Neuronal stem cell (in vitro differentiated cells): ENCODE measurements around the gene LHX1.

Experiments
- DNase-seq: peaks from one replicate; pipeline ENCODE4 v3.0.0-alpha.2; 2013; ENCODE audit warnings: low spot score
- H2AFZ ChIP-seq: one replicate; pipeline ENCODE4 v1.6.1; 2013; ENCODE audit warnings: mild to moderate bottlenecking, low read length, inconsistent platforms
- H2AK5ac ChIP-seq: 2 replicates; pipeline ENCODE4 v1.6.1; 2013; ENCODE audit warnings: low read depth, mild to moderate bottlenecking, inconsistent platforms, low read length, moderate library complexity, mixed read lengths
- H2BK120ac ChIP-seq: 2 replicates; pipeline ENCODE4 v1.6.1; 2013; ENCODE audit warnings: low read depth, mild to moderate bottlenecking, inconsistent platforms, low read length, moderate library complexity, mixed read lengths
- H2BK12ac ChIP-seq: one replicate; pipeline ENCODE4 v1.6.1; 2013; ENCODE audit warnings: low read length, inconsistent platforms
- H2BK15ac ChIP-seq: 2 replicates; pipeline ENCODE4 v1.6.1; 2013; ENCODE audit warnings: mild to moderate bottlenecking, low read length, inconsistent platforms, mixed read lengths
- H2BK5ac ChIP-seq: one replicate; pipeline ENCODE4 v1.6.1; 2013; ENCODE audit warnings: inconsistent platforms, mild to moderate bottlenecking, low read length, moderate library complexity
- H3K14ac ChIP-seq: one replicate; pipeline ENCODE4 v1.6.1; 2013; ENCODE audit warnings: low read length, inconsistent platforms
- H3K18ac ChIP-seq: 2 replicates; pipeline ENCODE4 v1.6.1; 2013; ENCODE audit warnings: low read length, inconsistent platforms
- H3K23ac ChIP-seq: 2 replicates; pipeline ENCODE4 v1.6.1; 2013; ENCODE audit warnings: low read depth, mild to moderate bottlenecking, mixed read lengths, low read length, inconsistent platforms; ENCODE audit not compliant: poor library complexity
- H3K27ac ChIP-seq: replicated peaks from 3 replicates; pipeline ENCODE4 v1.5.1; 2013; ENCODE audit warnings: low read length, inconsistent platforms
- H3K27me3 ChIP-seq, 3 experiments: 2 replicates each; pipeline ENCODE4 v1.6.1; 2013; ENCODE audit warnings: low read length in 3 of 3, mild to moderate bottlenecking in 2 of 3, inconsistent platforms in 1 of 3, low read depth in 1 of 3, mixed read lengths in 1 of 3, moderate library complexity in 1 of 3; ENCODE audit not compliant: control insufficient read depth in 3 of 3, insufficient read depth in 3 of 3
- H3K36me3 ChIP-seq, 2 donors: replicated peaks in 1 of 2; 2 replicates each; pipeline ENCODE4 v1.6.1; 2013; ENCODE audit warnings: low read length in 2 of 2; ENCODE audit not compliant: control insufficient read depth in 2 of 2, insufficient read depth in 2 of 2
- H3K4ac ChIP-seq: 2 replicates; pipeline ENCODE4 v1.6.1; 2013; ENCODE audit warnings: inconsistent platforms, mild to moderate bottlenecking, low read length, moderate library complexity
- H3K4me1 ChIP-seq, 2 donors: 1 replicate in 1 of 2; 2 replicates in 1 of 2; pipeline ENCODE4 v1.6.1; 2013; ENCODE audit warnings: low read length in 2 of 2, low read depth in 1 of 2; ENCODE audit not compliant: control insufficient read depth in 2 of 2, insufficient read depth in 1 of 2
- H3K4me2 ChIP-seq: one replicate; pipeline ENCODE4 v1.6.1; 2013; ENCODE audit warnings: mild to moderate bottlenecking, low read length, inconsistent platforms; ENCODE audit not compliant: insufficient read depth, poor library complexity, severe bottlenecking
- H3K4me3 ChIP-seq, 2 donors: 2 replicates each; pipeline ENCODE4 v1.5.1; 2013; ENCODE audit warnings: low read length in 2 of 2, mild to moderate bottlenecking in 2 of 2, inconsistent platforms in 1 of 2, moderate library complexity in 1 of 2
- H3K79me1 ChIP-seq: one replicate; pipeline ENCODE4 v1.6.1; 2013; ENCODE audit warnings: low read depth, mild to moderate bottlenecking, inconsistent platforms, low read length, moderate library complexity
- H3K9ac ChIP-seq: one replicate; pipeline ENCODE4 v1.6.1; 2013; ENCODE audit warnings: mild to moderate bottlenecking, low read depth, low read length, inconsistent platforms; ENCODE audit not compliant: poor library complexity
- H3K9me3 ChIP-seq, 2 donors: replicated peaks in 1 of 2; 2 replicates each; pipeline versions ENCODE3 to v1.6.1; 2013; ENCODE audit warnings: low read length in 2 of 2, mild to moderate bottlenecking in 2 of 2, inconsistent platforms in 1 of 2, low read depth in 1 of 2, mixed read lengths in 1 of 2, moderate library complexity in 1 of 2; ENCODE audit not compliant: control insufficient read depth in 2 of 2, insufficient read depth in 1 of 2
- H4K8ac ChIP-seq: one replicate; pipeline ENCODE4 v1.6.1; 2013; ENCODE audit warnings: low read depth, mild to moderate bottlenecking, inconsistent platforms, low read length, moderate library complexity
- H4K91ac ChIP-seq: one replicate; pipeline ENCODE4 v1.6.1; 2013; ENCODE audit warnings: low read length, low read depth, mild to moderate bottlenecking, inconsistent platforms; ENCODE audit not compliant: poor library complexity
- WGBS, 2 donors: extraction: QIAGEN DNeasy Blood & Tissue Kit; methylation state at CpG; one replicate each; pipeline ENCODE4 v1.1.7; 2013; ENCODE audit warnings: missing lambda C conversion rate in 2 of 2, mixed read lengths in 1 of 2; ENCODE audit not compliant: insufficient read length in 2 of 2, insufficient replicate concordance in 1 of 2; ENCODE audit errors: extremely low coverage in 2 of 2; 5-methylcytosine and 5-hydroxymethylcytosine counted together

The LHX1 gene

GRCh38 chr17:36922175-36922574 lies 15.1 kb upstream of the LHX1 start:
- no peaks in the 10 kb centered on the region for H3K79me1 ChIP-seq
- DNase-seq: no peak
- no peak overlapping the region for H3K27ac ChIP-seq

GRCh38 chr17:36923814-36924221 lies 13.5 kb upstream of the LHX1 start:
- Histone ChIP-seq H3K4me1 (peaks cover 14 to 36% of the 10 kb centered on the region in 2 donors), H3K4me2 (no peak overlapping the region), H3K27ac (no peak overlapping the region), H2AK5ac (no peak overlapping the region), H3K79me1 (no peaks in the 10 kb centered on the region), H3K18ac (no peak overlapping the region), H2BK5ac (no peak overlapping the region), H3K36me3 (no peaks in the 10 kb centered on the region), H2AFZ (no peak overlapping the region), H4K8ac (no peak overlapping the region), H2BK15ac (peak overlapping the region; percentile 23), H2BK120ac (no peak overlapping the region), H3K14ac (no peak overlapping the region), H3K27me3 (peaks cover 0 to 89% (median 14%) of the 10 kb centered on the region in 3 experiments), H3K9me3 (no peaks in the 10 kb centered on the region), H3K4me3 (no peak overlapping the region), H2BK12ac (peak overlapping the region; percentile 76), H4K91ac (no peak overlapping the region), H3K23ac (no peak overlapping the region), H3K9ac (no peak overlapping the region), H3K4ac (no peak overlapping the region)
- no CpG with 5 or more reads among the region's 5 CpGs for WGBS, 2 donors
- no peak for DNase-seq

More at GRCh38 chr17:36922175-36922574, 15.1 kb upstream of the LHX1 start:
- Histone ChIP-seq H3K23ac (no peak overlapping the region), H3K4me3 (no peak overlapping the region), H2BK15ac (no peak overlapping the region), H4K91ac (no peak overlapping the region), H4K8ac (no peak overlapping the region), H3K4me2 (no peak overlapping the region), H2AFZ (no peak overlapping the region), H3K4ac (no peak overlapping the region), H3K18ac (no peak overlapping the region), H3K9ac (no peak overlapping the region), H3K9me3 (no peaks in the 10 kb centered on the region), H3K14ac (no peak overlapping the region), H3K36me3 (no peaks in the 10 kb centered on the region), H2BK12ac (no peak overlapping the region), H2BK5ac (no peak overlapping the region), H2BK120ac (peak overlapping the region; percentile 25), H2AK5ac (no peak overlapping the region), H3K4me1 (peaks cover 11 to 35% of the 10 kb centered on the region in 2 donors), H3K27me3 (peaks cover 0 to 78% (median 0%) of the 10 kb centered on the region in 3 experiments)

- no peak overlapping the region for H2AFZ ChIP-seq
- no peak overlapping the region for H4K8ac ChIP-seq
- no peak overlapping the region for H3K23ac ChIP-seq
- no peak overlapping the region for H3K9ac ChIP-seq
- peaks cover 6 to 15% of the 10 kb centered on the region in 2 donors for H3K4me1 ChIP-seq
- H2BK120ac ChIP-seq: no peak overlapping the region
- no peaks in the 10 kb centered on the region for H3K9me3 ChIP-seq
- no peak overlapping the region for H4K91ac ChIP-seq
- DNase-seq: no peak
- no peak overlapping the region for H2BK5ac ChIP-seq
- H3K4ac ChIP-seq: no peak overlapping the region
- no CpG with 5 or more reads among the region's 3 CpGs for WGBS, 2 donors
- H3K14ac ChIP-seq: no peak overlapping the region
- H2BK12ac ChIP-seq: no peak overlapping the region
- H2AK5ac ChIP-seq: no peak overlapping the region
- H3K4me3 ChIP-seq: no peak overlapping the region
- H2BK15ac ChIP-seq: no peak overlapping the region
- H3K18ac ChIP-seq: no peak overlapping the region
- H3K79me1 ChIP-seq: no peaks in the 10 kb centered on the region
- no peak overlapping the region for H3K27ac ChIP-seq
- no peak overlapping the region for H3K4me2 ChIP-seq
- peaks cover 13 to 91% (median 39%) of the 10 kb centered on the region in 3 experiments for H3K27me3 ChIP-seq
- no peaks in the 10 kb centered on the region for H3K36me3 ChIP-seq
These were observed 11.0 kb upstream of the LHX1 start for GRCh38 chr17:36926226-36926625.

GRCh38 chr17:36926701-36927100 lies 10.6 kb upstream of the LHX1 start:
- Histone ChIP-seq H3K23ac (no peak overlapping the region), H3K27ac (no peak overlapping the region), H3K9me3 (no peaks in the 10 kb centered on the region), H3K4me1 (peaks cover 6 to 12% of the 10 kb centered on the region in 2 donors), H3K9ac (no peak overlapping the region), H3K4me3 (no peak overlapping the region), H4K8ac (no peak overlapping the region), H3K14ac (no peak overlapping the region), H2BK5ac (no peak overlapping the region), H2AK5ac (no peak overlapping the region), H3K27me3 (peaks cover 17 to 91% (median 43%) of the 10 kb centered on the region in 3 experiments), H2BK120ac (no peak overlapping the region), H3K4me2 (no peak overlapping the region), H2BK12ac (no peak overlapping the region), H3K4ac (no peak overlapping the region), H3K36me3 (no peaks in the 10 kb centered on the region), H3K79me1 (no peaks in the 10 kb centered on the region), H3K18ac (no peak overlapping the region), H2BK15ac (no peak overlapping the region), H2AFZ (no peak overlapping the region), H4K91ac (no peak overlapping the region)
- WGBS, 2 donors: no CpG with 5 or more reads among the region's 2 CpGs
- no peak for DNase-seq
